GM18519 (cell line): Measurements from ENCODE around the gene TXNRD2.
"Not testable (repeated sequence)": the region's sequence is repeated elsewhere in the genome, so short reads cannot be mapped to it uniquely, and the experiment has no call there.

Experiments used
- ATAC-seq: cut with Tn5 transposase; IDR thresholded peaks from one replicate; pipeline ENCODE4 v1.9.1; 2021; ENCODE audit warnings: mild to moderate bottlenecking, moderate library complexity; ENCODE audit not compliant: unreplicated experiment, low FRiP score

Gene TXNRD2

DNA sequence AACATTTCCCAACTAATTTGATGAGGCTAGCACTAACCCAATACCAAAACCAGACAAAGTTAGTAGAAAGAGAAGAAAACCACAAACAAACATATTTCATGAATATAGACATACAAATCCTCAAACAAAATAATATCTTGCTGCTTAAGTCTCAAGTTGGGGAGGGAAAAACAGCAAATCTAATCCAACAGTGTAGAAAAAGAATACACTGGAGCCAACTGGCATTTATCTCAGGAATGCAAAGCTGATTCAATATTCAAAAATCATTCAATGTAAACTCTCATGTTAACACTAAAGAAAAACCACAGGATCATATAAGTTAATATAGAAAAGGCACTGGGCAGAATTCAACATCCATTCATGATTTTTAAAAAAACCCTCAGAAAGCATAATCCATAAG is 105.1 kb downstream of the TXNRD2 start:
- no peak for ATAC-seq

DNA sequence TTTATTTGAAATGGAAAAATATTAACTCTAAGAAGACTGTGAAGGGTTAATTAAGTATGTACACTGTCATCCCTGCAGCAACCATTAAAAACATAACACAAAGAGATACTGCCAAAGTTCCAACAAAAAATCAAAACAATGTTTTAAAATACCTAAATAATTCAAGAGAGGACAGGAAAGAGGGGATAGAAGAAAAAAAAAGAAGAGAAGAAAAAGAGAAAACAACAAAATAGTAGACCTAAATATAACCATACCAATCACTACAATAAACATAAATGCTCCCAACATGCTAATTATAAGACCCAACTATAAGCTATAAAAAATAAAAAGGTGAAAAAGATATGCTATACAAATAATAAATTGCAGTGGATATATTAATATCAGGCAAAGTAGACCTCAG is 107.0 kb downstream of the TXNRD2 start:
- ATAC-seq, result no peak

DNA sequence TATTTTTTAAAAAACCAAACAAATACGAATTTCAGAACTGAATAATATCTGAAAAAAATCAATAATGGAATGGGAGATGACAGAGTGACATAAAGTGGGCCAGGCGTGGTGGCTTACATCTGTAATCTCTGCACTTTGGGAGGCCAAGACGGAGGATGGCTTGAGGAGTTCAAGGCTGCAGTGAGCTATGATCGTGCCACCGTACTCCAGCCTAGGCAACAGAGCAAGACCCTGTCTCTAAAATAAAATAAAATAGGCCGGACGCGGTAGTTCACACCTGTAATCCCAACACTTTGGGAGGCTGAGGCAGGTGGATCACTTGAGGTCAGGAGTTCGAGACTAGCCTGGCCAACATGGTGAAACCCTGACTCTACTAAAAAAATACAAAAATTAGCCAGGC is 108.3 kb downstream of the TXNRD2 start:
- ATAC-seq, result not testable (repeated sequence)

DNA sequence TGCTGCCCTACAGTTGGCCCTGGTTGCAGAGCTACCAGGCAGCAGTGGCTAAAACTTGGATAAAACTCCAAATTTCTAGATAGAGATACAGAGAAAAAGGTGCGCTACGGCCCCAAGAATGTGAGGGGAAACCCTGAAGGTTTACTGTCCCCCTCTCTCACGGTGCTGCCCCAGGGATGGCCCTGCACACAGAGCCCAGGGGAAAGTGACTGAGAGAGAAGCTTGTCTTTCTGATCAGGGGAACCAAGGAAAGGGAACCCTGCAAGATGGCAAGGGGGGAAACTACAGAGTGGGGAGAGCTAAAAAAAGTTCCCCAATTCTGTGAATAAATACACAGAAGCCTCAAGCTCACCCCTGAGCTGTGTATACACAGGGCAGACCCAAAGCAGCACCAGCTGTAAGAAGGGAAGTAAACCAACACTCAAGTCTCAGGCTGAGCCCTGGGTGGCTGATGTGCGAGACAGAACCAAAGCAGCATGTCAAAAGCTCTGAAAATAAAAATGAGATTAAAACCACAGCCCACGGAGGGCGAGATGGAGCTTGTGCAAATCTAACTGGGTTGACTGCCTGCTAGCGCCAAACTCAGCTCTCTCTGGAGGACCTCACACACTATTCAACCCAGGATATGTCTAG is 109.0 kb downstream of the TXNRD2 start:
- no peak for ATAC-seq

DNA sequence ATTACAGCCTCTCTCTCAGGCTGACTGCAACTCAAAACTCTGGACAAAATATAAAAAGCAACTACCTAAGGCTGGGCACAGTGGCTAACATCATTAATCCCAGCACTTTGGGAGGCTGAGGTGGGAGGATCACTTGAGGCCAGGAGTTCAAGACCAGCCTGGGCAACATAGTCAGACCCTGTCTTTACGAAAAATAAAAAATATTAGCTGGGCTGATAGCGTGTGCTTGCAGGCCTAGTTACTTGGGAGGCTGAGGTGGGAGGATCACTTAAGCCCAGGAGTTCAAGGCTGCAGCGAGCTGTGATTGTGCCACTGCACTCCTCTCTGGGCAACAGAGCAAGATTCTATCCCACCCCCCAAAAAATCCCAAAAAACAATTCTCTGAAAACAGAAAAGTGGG is 109.6 kb downstream of the TXNRD2 start:
- ATAC-seq, result not testable (repeated sequence)

DNA sequence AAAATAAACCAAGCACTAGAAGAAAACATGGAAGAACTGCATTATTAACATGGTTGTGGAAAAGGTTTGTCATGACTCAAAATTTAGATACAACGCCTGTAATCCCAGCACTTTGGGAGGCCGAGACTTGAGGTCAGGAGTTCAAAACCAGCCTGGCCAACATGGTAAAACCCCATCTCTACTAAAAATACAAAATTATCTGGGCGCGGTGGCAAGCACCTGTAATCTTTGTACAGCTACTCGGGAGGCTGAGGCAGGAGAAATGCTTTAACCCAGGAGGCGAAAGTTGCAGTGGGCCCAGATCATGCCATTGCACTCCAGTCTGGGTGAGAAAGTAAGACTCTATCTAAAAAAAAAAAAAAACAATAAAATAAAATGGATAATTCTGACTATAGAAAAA is 110.6 kb downstream of the TXNRD2 start:
- no peak for ATAC-seq

DNA sequence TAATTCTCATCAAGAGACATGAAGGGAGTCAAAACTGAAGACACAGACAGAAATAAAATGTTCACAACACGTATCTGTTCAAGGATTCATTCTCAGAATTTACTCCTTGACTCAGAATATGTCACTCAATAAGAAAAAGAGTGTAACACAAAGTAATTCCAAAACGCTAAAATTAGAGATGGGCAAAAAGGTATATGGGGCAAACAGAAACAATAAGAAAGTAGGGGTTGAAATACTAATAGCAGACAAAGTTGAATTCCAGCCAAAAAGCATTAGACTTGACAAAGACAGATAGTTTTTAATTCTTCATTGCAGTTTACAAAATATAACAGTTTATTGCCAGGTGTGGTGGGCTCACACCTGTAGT is 113.6 kb downstream of the TXNRD2 start:
- no peak for ATAC-seq

DNA sequence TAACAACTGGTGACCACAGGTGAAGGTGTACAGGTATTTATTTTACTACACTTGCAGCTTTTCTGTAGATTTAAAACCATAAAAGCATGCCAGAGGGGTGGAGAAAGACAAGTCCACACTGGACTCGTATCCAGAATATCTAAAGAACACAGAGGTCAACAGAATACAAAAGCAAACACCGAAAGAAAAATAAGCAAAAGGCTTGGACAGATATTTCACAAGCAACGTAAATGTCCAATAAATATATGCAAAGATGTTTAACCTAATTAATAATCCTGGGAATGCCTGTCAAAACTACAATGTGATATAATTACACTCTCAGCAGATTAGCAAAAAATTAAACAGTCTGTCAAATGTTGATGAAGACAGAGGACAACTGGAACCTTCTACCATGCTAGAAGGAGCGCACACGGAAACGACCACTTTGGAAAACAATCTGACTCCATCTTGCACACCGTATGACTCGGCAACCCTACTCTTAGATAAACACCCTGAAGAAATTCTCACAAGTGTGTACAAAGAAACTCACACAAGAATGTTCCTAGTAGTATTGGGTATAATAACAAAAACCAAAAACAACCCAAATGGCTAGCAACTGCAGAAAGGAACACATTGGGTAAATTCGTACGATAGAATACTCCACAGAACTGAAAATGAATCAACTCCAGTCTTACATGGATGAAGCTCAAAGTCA is 114.1 kb downstream of the TXNRD2 start:
- no peak for ATAC-seq

DNA sequence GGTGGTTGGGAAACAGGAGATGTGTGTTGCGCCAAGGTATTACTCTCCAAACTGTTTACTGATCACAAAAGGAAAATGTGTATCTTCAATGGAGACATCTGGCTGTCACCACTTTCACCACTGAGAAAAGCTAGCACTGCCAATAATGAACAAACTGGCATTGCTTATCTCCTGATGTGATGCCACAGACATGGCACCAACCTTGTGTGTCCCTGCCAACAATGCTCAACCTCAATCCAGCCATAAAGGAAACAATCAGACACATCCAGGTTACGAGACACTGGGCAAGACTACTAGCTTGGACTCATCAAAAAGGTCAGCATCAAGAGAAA is 115.0 kb downstream of the TXNRD2 start:
- ATAC-seq, result no peak

DNA sequence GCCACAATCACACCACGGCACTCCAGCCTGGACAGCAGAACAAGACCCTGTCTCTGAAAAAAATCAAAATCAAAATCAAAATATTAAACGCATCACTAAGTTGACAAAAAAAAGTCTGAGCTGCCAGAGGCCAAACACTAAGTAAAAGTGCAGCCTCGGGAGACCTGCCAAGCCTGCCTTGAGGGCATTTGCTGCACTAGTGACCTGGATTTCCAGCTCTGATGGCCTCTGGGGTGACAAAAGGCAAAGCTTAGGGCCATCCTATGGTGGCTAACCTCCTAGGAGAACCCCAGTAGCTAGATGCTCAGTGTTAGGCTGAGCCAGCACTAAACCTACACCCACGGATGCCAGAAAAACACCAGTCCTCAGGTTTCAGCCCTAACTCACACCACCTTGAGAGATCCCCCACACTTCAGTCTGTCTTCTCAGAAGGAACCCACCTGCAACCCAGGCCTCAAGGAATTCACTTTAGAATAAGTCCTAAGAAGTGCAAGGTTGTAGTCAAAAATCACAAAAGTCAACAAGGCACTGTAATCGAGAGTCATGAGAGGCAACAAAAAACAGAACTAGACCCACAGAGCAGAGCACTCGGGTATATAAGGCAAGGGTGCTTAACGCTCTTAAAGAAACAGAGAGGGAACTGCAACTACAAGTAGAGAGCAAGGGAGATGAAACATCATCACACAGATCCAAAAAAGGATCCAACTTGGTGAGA is 115.6 kb downstream of the TXNRD2 start:
- ATAC-seq, result no peak
